SU-DHL-6 (cell line): ENCODE measurements around the gene PIK3R6.

ENCODE experiments used
- H2AFZ ChIP-seq: fragments of 200-600 bp; sonication (generic); 2 replicates; pipeline ENCODE4 v1.6.1; 2014; ENCODE audit warnings: low read depth, mild to moderate bottlenecking, moderate library complexity, mixed read lengths, antibody characterized with exemption, low read length; ENCODE audit not compliant: severe bottlenecking
- H3F3A ChIP-seq: fragments of 200-600 bp; shearing (Covaris generic); 2 replicates; pipeline ENCODE4 v1.6.0; 2016; ENCODE audit warnings: antibody characterized with exemption, mild to moderate bottlenecking; ENCODE audit not compliant: insufficient read depth
- H3K27ac ChIP-seq: fragments of 200-600 bp; sonication (generic); 2 replicates; pipeline ENCODE4 v1.5.1; 2016; ENCODE audit warnings: low read depth, mild to moderate bottlenecking, low read length, moderate library complexity, mixed read lengths
- H3K27me3 ChIP-seq: fragments of 200-600 bp; sonication (generic), shearing (Covaris generic); 2 replicates; pipeline ENCODE4 v1.6.0; 2014; ENCODE audit warnings: mild to moderate bottlenecking, low read length
- H3K36me3 ChIP-seq: fragments of 200-600 bp; sonication (generic); 2 replicates; pipeline ENCODE4 v1.6.1; 2014; ENCODE audit warnings: mild to moderate bottlenecking, low read length, mixed read lengths
- H3K4me2 ChIP-seq: fragments of 300-600, 200-600 bp; shearing (Covaris generic), sonication (generic); 2 replicates; pipeline ENCODE4 v1.6.0; 2014; ENCODE audit warnings: low read length, low read depth, mild to moderate bottlenecking; ENCODE audit not compliant: poor library complexity, severe bottlenecking
- H3K4me3 ChIP-seq: fragments of 200-600 bp; sonication (generic); 2 replicates; pipeline ENCODE4 v1.5.1; 2014; ENCODE audit warnings: antibody characterized with exemption, low read length, mild to moderate bottlenecking, mixed read lengths; ENCODE audit not compliant: insufficient read depth, poor library complexity, severe bottlenecking
- H3K79me2 ChIP-seq: fragments of 200-600 bp; sonication (generic); 2 replicates; pipeline ENCODE4 v1.6.1; 2014; ENCODE audit warnings: mild to moderate bottlenecking, low read length, moderate library complexity; ENCODE audit not compliant: insufficient read depth
- H3K9ac ChIP-seq: fragments of 200-600 bp; sonication (generic); 2 replicates; pipeline ENCODE4 v1.7.0; 2014; ENCODE audit warnings: mild to moderate bottlenecking, low read length
- H3K9me2 ChIP-seq: fragments of 200-600 bp; sonication (generic); replicated peaks from 2 replicates; pipeline ENCODE4 v1.6.1; 2014; ENCODE audit warnings: low read length; ENCODE audit not compliant: insufficient read depth
- H3K9me3 ChIP-seq: fragments of 200-600 bp; sonication (generic); 2 replicates; pipeline ENCODE4 v1.6.1; 2014; ENCODE audit warnings: low read length, mixed read lengths; ENCODE audit not compliant: insufficient read depth
- H4K20me1 ChIP-seq: fragments of 200-600 bp; sonication (generic); 2 replicates; pipeline ENCODE4 v1.6.1; 2014; ENCODE audit warnings: low read depth, mild to moderate bottlenecking, antibody characterized with exemption, low read length, moderate library complexity, mixed read lengths
- CTCF ChIP-seq: fragments of 200-600 bp; sonication (generic); IDR thresholded peaks from one replicate; pipeline ENCODE4 v1.5.1; 2017; ENCODE audit warnings: antibody characterized with exemption, mild to moderate bottlenecking, low read length, moderate library complexity; ENCODE audit not compliant: insufficient read depth, poor library complexity, severe bottlenecking
- EZH2phosphoT487 ChIP-seq: fragments of 200-600 bp; sonication (generic), shearing (Covaris generic); conservative IDR thresholded peaks from 2 replicates; pipeline ENCODE4 v1.6.1; 2018; ENCODE audit warnings: mild to moderate bottlenecking, antibody characterized with exemption, low read length, moderate library complexity, mixed read lengths

PIK3R6 gene

GRCh38 chr17:8843344-8843743 lies 24.1 kb downstream of the PIK3R6 start:
- H3K27ac ChIP-seq = no peak overlapping the region
- no peaks in the 10 kb centered on the region for H3K9me2 ChIP-seq
- H3K9me3 ChIP-seq = no peaks in the 10 kb centered on the region
- TF ChIP-seq EZH2phosphoT487 (no peak), CTCF (no peak)
- H3K27me3 ChIP-seq = 0 out of 2 replicates have a peak, but pooled peaks cover 4% of the 10 kb centered on the region
- no peaks in the 10 kb centered on the region for H3K36me3 ChIP-seq
- H2AFZ ChIP-seq = no peak overlapping the region
- no peaks in the 10 kb centered on the region for H3K79me2 ChIP-seq
- H3K4me3 ChIP-seq = no peak overlapping the region
- no peak overlapping the region for H3K4me2 ChIP-seq
- no peak overlapping the region for H3K9ac ChIP-seq
- H3F3A ChIP-seq = no peaks in the 10 kb centered on the region
- H4K20me1 ChIP-seq = no peaks in the 10 kb centered on the region

- H3K36me3 ChIP-seq = no peaks in the 10 kb centered on the region
Measured at GRCh38 chr17:8841844-8842243, 25.6 kb downstream of the PIK3R6 start.

GRCh38 chr17:8839410-8839935 lies 28.0 kb downstream of the PIK3R6 start:
- H3K9me3 ChIP-seq = no peaks in the 10 kb centered on the region

More at GRCh38 chr17:8841844-8842243, 25.6 kb downstream of the PIK3R6 start:
- H3K4me2 ChIP-seq = no peak overlapping the region
- H3K4me3 ChIP-seq = no peak overlapping the region
- H3K9me2 ChIP-seq = no peaks in the 10 kb centered on the region
- H3K9ac ChIP-seq = no peak overlapping the region
- no peaks in the 10 kb centered on the region for H4K20me1 ChIP-seq
- H3F3A ChIP-seq = no peaks in the 10 kb centered on the region
- H3K79me2 ChIP-seq = no peaks in the 10 kb centered on the region
- no peak overlapping the region for H2AFZ ChIP-seq
- no peaks in the 10 kb centered on the region for H3K9me3 ChIP-seq
- no peak overlapping the region for H3K27ac ChIP-seq
- TF ChIP-seq EZH2phosphoT487 (no peak), CTCF (no peak)
- 0 out of 2 replicates have a peak, but pooled peaks cover 4% of the 10 kb centered on the region for H3K27me3 ChIP-seq

More at GRCh38 chr17:8839410-8839935, 28.0 kb downstream of the PIK3R6 start:
- Histone ChIP-seq H3K4me3 (no peak overlapping the region), H3K4me2 (no peak overlapping the region), H3F3A (no peaks in the 10 kb centered on the region), H3K27ac (no peak overlapping the region), H4K20me1 (no peaks in the 10 kb centered on the region), H3K9ac (no peak overlapping the region), H2AFZ (no peak overlapping the region), H3K27me3 (no peaks in the 10 kb centered on the region), H3K36me3 (no peaks in the 10 kb centered on the region), H3K79me2 (no peaks in the 10 kb centered on the region), H3K9me2 (no peaks in the 10 kb centered on the region)
- no peak for TF ChIP-seq CTCF
- TF ChIP-seq EZH2phosphoT487 = no peak
